Small intestine (tissue), 16 donors: ENCODE results near the gene OR52E6. TPM values are rescaled to one million over a fixed set of nuclear protein-coding genes. Genes with fewer than 3 reads are reported as not detected.
A peak's percentile ranks its signal among the peaks of the same experiment; 100 is the strongest.

ENCODE experiments used
- DNase-seq, 2 donors: peaks; one replicate each; pipeline versions ENCODE4 v3.0.0 to v3.0.0-alpha.2; 2013
- FAIRE-seq: peaks from 2 replicates; lab custom pipeline; 2012; peaks lifted over from hg19 to GRCh38; lab: Jason Lieb, UNC
- H3K27ac ChIP-seq, 3 donors: one replicate each; pipeline ENCODE4 v1.5.1; 2013; ENCODE audit warnings: low read length in 2 of 3, mild to moderate bottlenecking in 2 of 3, control low read depth in 1 of 3, inconsistent platforms in 1 of 3, low read depth in 1 of 3, moderate library complexity in 1 of 3
- H3K27me3 ChIP-seq, 3 donors: one replicate each; pipeline ENCODE4 v1.6.1; 2013; ENCODE audit warnings: low read length in 3 of 3, inconsistent platforms in 1 of 3; ENCODE audit not compliant: control insufficient read depth in 3 of 3, insufficient read depth in 3 of 3
- H3K36me3 ChIP-seq, 3 donors: one replicate each; pipeline ENCODE4 v1.6.1; 2013; ENCODE audit warnings: low read length in 3 of 3, inconsistent platforms in 1 of 3, low read depth in 1 of 3, mild to moderate bottlenecking in 1 of 3, moderate library complexity in 1 of 3; ENCODE audit not compliant: control insufficient read depth in 3 of 3, insufficient read depth in 2 of 3
- H3K4me1 ChIP-seq, 3 donors: one replicate each; pipeline ENCODE4 v1.6.1; 2013; ENCODE audit warnings: low read length in 2 of 3, inconsistent platforms in 1 of 3, low read depth in 1 of 3, mild to moderate bottlenecking in 1 of 3, moderate library complexity in 1 of 3; ENCODE audit not compliant: control insufficient read depth in 3 of 3, insufficient read depth in 2 of 3
- H3K4me3 ChIP-seq, 3 donors: one replicate each; pipeline ENCODE4 v1.5.1; 2013; ENCODE audit warnings: low read length in 3 of 3, control low read depth in 1 of 3, inconsistent platforms in 1 of 3, low read depth in 1 of 3, mild to moderate bottlenecking in 1 of 3, moderate library complexity in 1 of 3
- H3K9me3 ChIP-seq, 2 donors: one replicate each; pipeline ENCODE4 v1.6.1; 2013; ENCODE audit warnings: low read depth in 1 of 2, low read length in 1 of 2; ENCODE audit not compliant: control insufficient read depth in 2 of 2, insufficient read depth in 1 of 2
- WGBS, 3 donors: extraction: QIAGEN DNeasy Blood & Tissue Kit; methylation state at CpG; one replicate each; pipeline ENCODE4 v1.1.7; 2013; 5-methylcytosine and 5-hydroxymethylcytosine counted together
- long read RNA-seq, 10 donors: transcript quantifications; one replicate each; lab custom pipeline, GENCODE V29; 2026
- polyA plus RNA-seq, 4 donors: library from polyadenylated mRNA; stranded (reverse) in 3 of 4; unstranded in 1 of 4; fragments of 200-250 nt in 3 of 4; fragments of 120-200 nt in 1 of 4; gene quantifications; one replicate each; pipeline versions ENCODE4 v1.2.1 to v1.2.3, GENCODE V29; 2013
- donor health status: healthy with polysubstance abuse.
- donor health status: control.
- donor health status: control.
- donor health status: Bipolar disorder and iron deficiency.
- donor health status: healthy.

OR52E6 gene
- not detected for polyA plus RNA-seq
- long read RNA-seq, donor 1 = 0 reads
- long read RNA-seq, donor 2 = 0 reads
- long read RNA-seq, donor 3 = 0 reads
- long read RNA-seq, donor 4 = 0 reads
- long read RNA-seq, donor 5 = 0 reads
- long read RNA-seq, donor 6 = 0 reads
- long read RNA-seq, donor 7 = 0 reads
- long read RNA-seq, donor 8 = 0 reads
- long read RNA-seq, donor 9 = 0 reads
- long read RNA-seq, donor 10 = 0 reads

GRCh38 chr11:5841797-5842196 is at the start of gene OR52E6:
OR52E6 (minus strand) TSS chr11:5841897; CDS start chr11:5841897, 0 bp downstream.
- no peak for DNase-seq
- no peaks in the 10 kb centered on the region for H3K27me3 ChIP-seq
- H3K4me1 ChIP-seq = no peaks in the 10 kb centered on the region
- H3K36me3 ChIP-seq = no peaks in the 10 kb centered on the region
- H3K27ac ChIP-seq = no peak within 1 kb of the TSS
- 38 to 76% (median 70%) methylated on average over 1 of the region's 1 CpG for WGBS, 3 donors
- H3K9me3 ChIP-seq = no peaks in the 10 kb centered on the region
- FAIRE-seq = no peak
- no peak within 1 kb of the TSS for H3K4me3 ChIP-seq

- Histone ChIP-seq H3K27me3 (no peaks in the 10 kb centered on the region), H3K4me3 (no peak overlapping the region), H3K27ac (no peak overlapping the region), H3K9me3 (no peaks in the 10 kb centered on the region), H3K36me3 (no peaks in the 10 kb centered on the region), H3K4me1 (no peaks in the 10 kb centered on the region)
- FAIRE-seq (no peak), DNase-seq (peak in 1 of 2 donors; percentile 2)
- WGBS, 3 donors = 58 to 66% (median 62%) methylated on average over 4 of the region's 4 CpGs
Measured at GRCh38 chr11:5891216-5891800, 49.6 kb upstream of the OR52E6 start.

- WGBS, 3 donors = 65 to 74% (median 69%) methylated on average over 1 of the region's 1 CpG
- Histone ChIP-seq H3K36me3 (no peaks in the 10 kb centered on the region), H3K27ac (no peak overlapping the region), H3K9me3 (no peaks in the 10 kb centered on the region), H3K4me3 (no peak overlapping the region), H3K27me3 (no peaks in the 10 kb centered on the region), H3K4me1 (no peaks in the 10 kb centered on the region)
- FAIRE-seq = no peak
- DNase-seq = no peak
Measured at GRCh38 chr11:5887661-5888060, 46.0 kb upstream of the OR52E6 start.

- FAIRE-seq (no peak), DNase-seq (no peak)
- Histone ChIP-seq H3K4me3 (no peak overlapping the region), H3K27ac (no peak overlapping the region), H3K27me3 (no peaks in the 10 kb centered on the region), H3K36me3 (no peaks in the 10 kb centered on the region), H3K4me1 (no peaks in the 10 kb centered on the region), H3K9me3 (no peaks in the 10 kb centered on the region)
- 50 to 75% (median 59%) methylated on average over 3 of the region's 3 CpGs for WGBS, 3 donors
Measured at GRCh38 chr11:5887172-5887571, 45.5 kb upstream of the OR52E6 start.

GRCh38 chr11:5881756-5882155 is 40.1 kb upstream of the OR52E6 start:
- Histone ChIP-seq H3K4me3 (no peak overlapping the region), H3K4me1 (no peaks in the 10 kb centered on the region), H3K27ac (no peak overlapping the region), H3K36me3 (no peaks in the 10 kb centered on the region), H3K9me3 (no peaks in the 10 kb centered on the region), H3K27me3 (no peaks in the 10 kb centered on the region)
- DNase-seq (no peak), FAIRE-seq (no peak)

GRCh38 chr11:5880329-5880728 is 38.6 kb upstream of the OR52E6 start, which contains the start of gene OR52E4:
OR52E4 (plus strand) TSS chr11:5880629; CDS start chr11:5884293, 3,664 bp downstream.
- DNase-seq (no peak), FAIRE-seq (no peak)
- H3K36me3 ChIP-seq = no peaks in the 10 kb centered on the region
- no peak within 1 kb of the TSS for H3K4me3 ChIP-seq
- no peaks in the 10 kb centered on the region for H3K27me3 ChIP-seq
- H3K4me1 ChIP-seq = no peaks in the 10 kb centered on the region
- no peak within 1 kb of the TSS for H3K27ac ChIP-seq
- no peaks in the 10 kb centered on the region for H3K9me3 ChIP-seq
- WGBS, 3 donors = 69 to 80% (median 78%) methylated on average over 4 of the region's 4 CpGs

GRCh38 chr11:5878564-5878963 is 36.9 kb upstream of the OR52E6 start:
- FAIRE-seq = no peak
- Histone ChIP-seq H3K36me3 (no peaks in the 10 kb centered on the region), H3K4me3 (no peak overlapping the region), H3K27me3 (no peaks in the 10 kb centered on the region), H3K9me3 (peaks cover 0 to 5% of the 10 kb centered on the region in 2 donors), H3K4me1 (no peaks in the 10 kb centered on the region), H3K27ac (no peak overlapping the region)
- 72 to 85% (median 79%) methylated on average over 2 of the region's 2 CpGs for WGBS, 3 donors
- DNase-seq = no peak

- H3K9me3 ChIP-seq = peaks cover 0 to 3% of the 10 kb centered on the region in 2 donors
- DNase-seq (no peak), FAIRE-seq (no peak)
- 72 to 91% (median 88%) methylated on average over 2 of the region's 2 CpGs for WGBS, 3 donors
- H3K4me1 ChIP-seq = no peaks in the 10 kb centered on the region
- no peaks in the 10 kb centered on the region for H3K27me3 ChIP-seq
- no peaks in the 10 kb centered on the region for H3K36me3 ChIP-seq
- no peak overlapping the region for H3K27ac ChIP-seq
- H3K4me3 ChIP-seq = no peak overlapping the region
Measured at GRCh38 chr11:5865826-5866225, 24.1 kb upstream of the OR52E6 start.
